ENCODE data around the gene SUPT3H.
"Not testable (repeated sequence)": the region's sequence is repeated elsewhere in the genome, so short reads cannot be mapped to it uniquely, and the experiment has no call there.

The SUPT3H gene

GRCh38 chr6:44935693-44936300, 441.9 kb downstream of the SUPT3H start:
- no peak for DNase-seq

GRCh38 chr6:44933108-44933507, 444.6 kb downstream of the SUPT3H start:
- peak; percentile 62 for DNase-seq

- DNase-seq: peak; percentile 74
Measured at GRCh38 chr6:44932651-44933091, 445.1 kb downstream of the SUPT3H start.

GRCh38 chr6:44931385-44931784, 446.3 kb downstream of the SUPT3H start:
- DNase-seq: no peak

- no peak for DNase-seq
Measured at GRCh38 chr6:44926556-44926955, 451.2 kb downstream of the SUPT3H start.

GRCh38 chr6:44925100-44925739, 452.5 kb downstream of the SUPT3H start:
- DNase-seq: peak; percentile 88

- peak; percentile 38 for DNase-seq
Measured at GRCh38 chr6:44923444-44923843, 454.3 kb downstream of the SUPT3H start.

GRCh38 chr6:44921798-44922197, 455.9 kb downstream of the SUPT3H start:
- DNase-seq: no peak

- DNase-seq: no peak
Measured at GRCh38 chr6:44920952-44921491, 456.7 kb downstream of the SUPT3H start.

- DNase-seq: no peak
Measured at GRCh38 chr6:44918671-44919296, 458.9 kb downstream of the SUPT3H start.

GRCh38 chr6:44917430-44917829, 460.3 kb downstream of the SUPT3H start:
- no peak for DNase-seq

GRCh38 chr6:44915111-44915510, 462.6 kb downstream of the SUPT3H start:
- DNase-seq: no peak

GRCh38 chr6:44914141-44914540, 463.6 kb downstream of the SUPT3H start:
- DNase-seq: no peak

- DNase-seq: no peak
Measured at GRCh38 chr6:44906761-44907160, 471.0 kb downstream of the SUPT3H start.

GRCh38 chr6:44900358-44900757, 477.4 kb downstream of the SUPT3H start:
- peak; percentile 10 for DNase-seq

GRCh38 chr6:44898296-44898930, 479.3 kb downstream of the SUPT3H start:
- DNase-seq: no peak

GRCh38 chr6:44897316-44897715, 480.4 kb downstream of the SUPT3H start:
- DNase-seq: no peak

GRCh38 chr6:44896701-44897100, 481.0 kb downstream of the SUPT3H start:
- DNase-seq: no peak

- DNase-seq: no peak
Measured at GRCh38 chr6:44892579-44892978, 485.2 kb downstream of the SUPT3H start.

- not testable (repeated sequence) for DNase-seq
Measured at GRCh38 chr6:44879071-44879470, 498.7 kb downstream of the SUPT3H start.

GRCh38 chr6:44876638-44877037, 501.1 kb downstream of the SUPT3H start:
- not testable (repeated sequence) for DNase-seq

- DNase-seq: no peak
Measured at GRCh38 chr6:44869321-44869897, 508.3 kb downstream of the SUPT3H start.

- no peak for DNase-seq
Measured at GRCh38 chr6:44868910-44869309, 508.8 kb downstream of the SUPT3H start.
